Mesendoderm (in vitro differentiated cells): Measurements from ENCODE around the gene ANG.

Experiments
- DNase-seq: peaks from one replicate; pipeline ENCODE4 v3.0.0; 2013
- H2AK5ac ChIP-seq: 2 replicates; pipeline ENCODE4 v1.6.1; 2013; ENCODE audit warnings: low read length, inconsistent platforms
- H2BK120ac ChIP-seq: 2 replicates; pipeline ENCODE4 v1.6.1; 2013; ENCODE audit warnings: low read depth, mild to moderate bottlenecking, low read length, moderate library complexity, mixed read lengths
- H2BK15ac ChIP-seq: replicated peaks from 2 replicates; pipeline ENCODE4 v1.6.1; 2013; ENCODE audit warnings: low read depth, mild to moderate bottlenecking, moderate library complexity
- H2BK5ac ChIP-seq: 2 replicates; pipeline ENCODE4 v1.6.1; 2013; ENCODE audit warnings: low read length, inconsistent platforms
- H3K18ac ChIP-seq: 2 replicates; pipeline ENCODE4 v1.6.1; 2013; ENCODE audit warnings: mild to moderate bottlenecking, low read length, mixed read lengths
- H3K23ac ChIP-seq: one replicate; pipeline ENCODE4 v1.6.1; 2013; ENCODE audit warnings: low read length
- H3K27ac ChIP-seq: 2 replicates; pipeline ENCODE4 v1.5.1; 2013; ENCODE audit warnings: low read depth, mild to moderate bottlenecking, inconsistent platforms, low read length, moderate library complexity
- H3K27me3 ChIP-seq: 2 replicates; pipeline ENCODE4 v1.6.1; 2013; ENCODE audit warnings: low read length, control low read depth, mild to moderate bottlenecking, inconsistent platforms; ENCODE audit not compliant: insufficient read depth, poor library complexity
- H3K36me3 ChIP-seq: 2 replicates; pipeline ENCODE4 v1.6.1; 2013; ENCODE audit warnings: low read length, inconsistent platforms; ENCODE audit not compliant: control insufficient read depth, insufficient read depth
- H3K4ac ChIP-seq: one replicate; pipeline ENCODE4 v1.6.1; 2013; ENCODE audit warnings: low read depth, mild to moderate bottlenecking, low read length, moderate library complexity
- H3K4me1 ChIP-seq: 2 replicates; pipeline ENCODE4 v1.6.1; 2013; ENCODE audit warnings: low read depth, low read length, inconsistent platforms; ENCODE audit not compliant: control insufficient read depth
- H3K4me2 ChIP-seq: 2 replicates; pipeline ENCODE4 v1.6.1; 2013; ENCODE audit warnings: low read length
- H3K4me3 ChIP-seq: 2 replicates; pipeline ENCODE4 v1.5.1; 2013; ENCODE audit warnings: mild to moderate bottlenecking, low read length
- H3K56ac ChIP-seq: one replicate; pipeline ENCODE4 v1.6.1; 2013; ENCODE audit warnings: low read length
- H3K79me1 ChIP-seq: 2 replicates; pipeline ENCODE4 v1.6.1; 2013; ENCODE audit warnings: low read length, inconsistent platforms
- H3K79me2 ChIP-seq: 2 replicates; pipeline ENCODE4 v1.6.1; 2013; ENCODE audit warnings: mild to moderate bottlenecking, low read length; ENCODE audit not compliant: control insufficient read depth, insufficient read depth
- H3K9ac ChIP-seq: 2 replicates; pipeline ENCODE4 v1.6.1; 2013; ENCODE audit warnings: low read length, inconsistent platforms
- H4K5ac ChIP-seq: one replicate; pipeline ENCODE4 v1.6.1; 2013; ENCODE audit warnings: low read length
- H4K8ac ChIP-seq: one replicate; pipeline ENCODE4 v1.6.1; 2013; ENCODE audit warnings: low read depth, mild to moderate bottlenecking, control low read depth, low read length, moderate library complexity
- WGBS: extraction: QIAGEN DNeasy Blood & Tissue Kit; methylation state at CpG from one replicate; pipeline ENCODE4 v1.1.7; 2013; ENCODE audit warnings: low lambda C conversion rate, missing lambda C conversion rate; ENCODE audit not compliant: insufficient coverage; ENCODE audit errors: extremely low coverage; 5-methylcytosine and 5-hydroxymethylcytosine counted together

The ANG gene

DNA sequence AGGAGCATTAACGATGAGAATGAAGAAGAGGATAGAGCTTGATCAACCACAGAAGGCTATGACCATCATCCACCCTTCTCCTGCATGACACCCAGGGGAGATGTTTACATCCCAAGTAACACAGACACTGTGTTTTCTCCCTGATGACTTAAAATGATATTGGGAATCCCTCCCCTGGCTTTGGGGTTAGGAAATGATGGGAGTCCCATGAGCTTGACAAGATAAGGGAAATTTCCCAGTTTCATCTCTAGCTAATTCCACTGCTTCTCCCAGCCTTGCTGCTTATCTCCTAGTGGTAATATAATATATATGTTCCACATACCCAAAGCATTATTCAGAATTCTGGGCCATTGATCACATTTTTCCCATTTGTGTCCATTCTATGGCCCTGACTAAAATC lies 43.1 kb upstream of the ANG start:
- no peak overlapping the region for H3K4me2 ChIP-seq
- H2BK5ac ChIP-seq = peak overlapping the region; percentile 4
- no peak overlapping the region for H3K9ac ChIP-seq
- no peak overlapping the region for H3K23ac ChIP-seq
- no CpG with 5 or more reads among the region's 1 CpG for WGBS
- H3K4me3 ChIP-seq = no peak overlapping the region
- peak overlapping the region; percentile 68 for H3K27ac ChIP-seq
- H2AK5ac ChIP-seq = no peak overlapping the region
- H3K4me1 ChIP-seq = peaks cover 22% of the 10 kb centered on the region
- H3K18ac ChIP-seq = peak overlapping the region; percentile 85
- peak overlapping the region; percentile 75 for H3K4ac ChIP-seq
- H2BK120ac ChIP-seq = no peak overlapping the region
- H3K79me2 ChIP-seq = no peaks in the 10 kb centered on the region
- H3K36me3 ChIP-seq = no peaks in the 10 kb centered on the region
- no peak for DNase-seq
- no peaks in the 10 kb centered on the region for H3K79me1 ChIP-seq
- no peak overlapping the region for H4K8ac ChIP-seq
- H3K56ac ChIP-seq = peak overlapping the region; percentile 36
- peak overlapping the region; percentile 46 for H2BK15ac ChIP-seq
- H4K5ac ChIP-seq = no peak overlapping the region
- no peaks in the 10 kb centered on the region for H3K27me3 ChIP-seq

DNA sequence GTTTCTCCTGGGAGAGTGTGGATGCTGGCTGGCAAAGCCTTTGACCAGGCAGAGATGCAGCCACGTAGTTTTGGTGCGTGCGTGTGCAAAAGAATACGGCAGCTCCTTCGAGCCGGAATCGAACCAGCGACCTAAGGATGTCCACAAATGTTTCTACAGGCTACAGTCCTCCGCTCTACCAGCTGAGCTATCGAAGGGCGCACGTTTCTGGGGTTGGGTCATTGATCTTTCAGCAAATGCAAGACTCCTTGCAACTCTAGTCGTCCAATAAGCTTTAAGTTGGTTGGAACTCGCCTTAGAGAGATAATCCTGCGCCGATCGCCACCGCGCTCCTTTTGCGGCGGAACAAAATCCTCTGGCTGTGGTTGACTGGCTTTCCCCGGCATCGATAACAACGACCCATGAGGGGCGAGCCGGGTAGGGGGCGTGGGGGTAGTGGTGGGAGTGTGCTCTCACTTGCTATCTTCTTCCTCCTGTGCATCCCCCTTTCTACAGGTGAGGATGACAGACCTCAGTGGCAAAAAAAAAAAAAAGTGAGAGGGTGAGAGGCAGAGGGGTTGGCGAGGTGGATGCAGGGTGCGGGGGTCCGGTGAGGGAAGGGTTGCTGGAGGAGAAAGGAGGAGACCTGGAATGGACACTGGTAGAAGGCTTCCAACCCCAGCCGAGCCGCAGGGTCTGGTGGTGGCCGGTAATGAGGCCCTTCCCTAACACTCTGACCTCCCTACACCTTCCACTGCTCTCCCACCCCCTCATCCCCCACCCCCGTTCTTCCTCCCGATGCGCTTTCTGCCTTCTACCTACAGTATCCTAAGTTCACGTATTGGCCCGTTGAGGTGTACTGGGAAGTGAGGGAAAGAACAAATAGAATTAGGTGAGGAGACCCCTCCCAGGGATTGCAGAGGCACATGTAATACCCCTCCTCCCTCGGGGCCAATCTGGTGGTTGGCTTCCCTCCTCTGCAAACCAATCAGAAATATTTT lies 35.3 kb upstream of the ANG start:
- Histone ChIP-seq H3K79me2 (no peaks in the 10 kb centered on the region), H3K4me1 (peaks cover 6% of the 10 kb centered on the region), H3K4me2 (peak overlapping the region; percentile 52), H3K27ac (peak overlapping the region; percentile 66), H3K9ac (peak overlapping the region; percentile 76), H3K4ac (peak overlapping the region; percentile 89), H2BK15ac (no peak overlapping the region), H3K56ac (peak overlapping the region; percentile 86), H3K36me3 (no peaks in the 10 kb centered on the region), H2BK5ac (peak overlapping the region; percentile 66), H4K5ac (no peak overlapping the region), H3K4me3 (peak overlapping the region; percentile 44), H3K23ac (no peak overlapping the region), H3K79me1 (no peaks in the 10 kb centered on the region), H3K18ac (peak overlapping the region; percentile 75), H4K8ac (no peak overlapping the region), H2AK5ac (no peak overlapping the region), H3K27me3 (no peaks in the 10 kb centered on the region), H2BK120ac (no peak overlapping the region)
- no CpG with 5 or more reads among the region's 39 CpGs for WGBS
- peak; percentile 98 for DNase-seq

DNA sequence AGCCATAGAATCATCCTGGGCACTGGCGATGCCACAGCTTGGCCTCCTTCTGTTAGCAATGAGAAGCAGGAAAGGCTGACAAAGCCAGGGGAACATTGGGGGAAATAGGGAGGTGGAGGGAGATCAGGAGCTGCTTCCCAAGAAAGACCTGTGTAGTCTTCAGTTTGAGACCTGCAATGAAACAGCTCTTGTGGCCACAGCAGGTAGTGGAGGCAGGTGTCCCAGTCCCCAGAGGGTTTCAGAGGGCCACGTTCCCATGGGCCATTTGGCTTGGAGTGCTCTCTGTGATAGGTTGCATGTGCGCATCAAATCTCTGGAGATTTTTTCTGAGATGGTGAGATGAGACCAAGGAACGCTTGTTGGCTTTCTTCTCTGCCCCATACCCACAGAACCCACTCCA lies 32.7 kb upstream of the ANG start:
- H3K23ac ChIP-seq = no peak overlapping the region
- WGBS = no CpG with 5 or more reads among the region's 4 CpGs
- DNase-seq = peak; percentile 37

DNA sequence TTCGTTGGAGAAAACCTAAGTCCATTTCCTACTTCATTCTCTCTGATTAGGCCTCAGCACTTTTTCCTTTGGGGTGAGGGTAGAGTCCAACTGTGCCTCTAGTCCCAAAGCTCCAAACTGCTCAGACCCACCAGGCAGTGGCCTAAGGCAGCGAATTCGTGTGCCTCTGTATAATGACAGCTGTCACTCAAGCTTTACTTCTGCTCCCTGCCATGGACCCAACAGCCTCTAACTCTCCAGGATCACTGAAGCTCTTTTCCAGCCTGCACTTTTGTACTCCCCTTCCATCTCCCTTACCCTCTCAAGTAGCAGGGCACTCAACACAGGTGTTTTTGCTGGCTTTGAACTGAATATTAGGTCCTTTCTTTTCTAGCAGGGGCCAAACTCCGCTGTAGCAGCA lies 32.3 kb upstream of the ANG start:
- Histone ChIP-seq H3K79me2 (no peaks in the 10 kb centered on the region), H3K9ac (no peak overlapping the region), H3K18ac (peak overlapping the region; percentile 13), H3K56ac (peak overlapping the region; percentile 70), H3K4me2 (no peak overlapping the region), H2BK5ac (peak overlapping the region; percentile 96), H3K36me3 (no peaks in the 10 kb centered on the region), H3K4me1 (peaks cover 6% of the 10 kb centered on the region), H4K5ac (peak overlapping the region; percentile 26), H3K27me3 (no peaks in the 10 kb centered on the region), H3K4ac (peak overlapping the region; percentile 27), H2AK5ac (peak overlapping the region; percentile 46), H2BK15ac (no peak overlapping the region), H3K27ac (no peak overlapping the region), H2BK120ac (no peak overlapping the region), H3K4me3 (no peak overlapping the region), H3K79me1 (no peaks in the 10 kb centered on the region), H4K8ac (no peak overlapping the region), H3K23ac (no peak overlapping the region)
- DNase-seq = no peak
- WGBS = no CpG with 5 or more reads among the region's 4 CpGs

More for the DNA sequence above, 32.7 kb upstream of the ANG start:
- H3K4me3 ChIP-seq = no peak overlapping the region
- H4K5ac ChIP-seq = peak overlapping the region; percentile 59
- no peak overlapping the region for H2BK15ac ChIP-seq
- no peaks in the 10 kb centered on the region for H3K27me3 ChIP-seq
- peak overlapping the region; percentile 5 for H3K9ac ChIP-seq
- no peak overlapping the region for H3K4me2 ChIP-seq
- H3K79me2 ChIP-seq = no peaks in the 10 kb centered on the region
- no peaks in the 10 kb centered on the region for H3K36me3 ChIP-seq
- H3K27ac ChIP-seq = no peak overlapping the region
- H2BK120ac ChIP-seq = peak overlapping the region; percentile 66
- H3K79me1 ChIP-seq = no peaks in the 10 kb centered on the region
- peak overlapping the region; percentile 96 for H2BK5ac ChIP-seq
- H3K4me1 ChIP-seq = peaks cover 6% of the 10 kb centered on the region
- peak overlapping the region; percentile 70 for H3K56ac ChIP-seq
- H3K4ac ChIP-seq = peak overlapping the region; percentile 98
- H3K18ac ChIP-seq = peak overlapping the region; percentile 42
- H2AK5ac ChIP-seq = peak overlapping the region; percentile 87
- H4K8ac ChIP-seq = no peak overlapping the region

DNA sequence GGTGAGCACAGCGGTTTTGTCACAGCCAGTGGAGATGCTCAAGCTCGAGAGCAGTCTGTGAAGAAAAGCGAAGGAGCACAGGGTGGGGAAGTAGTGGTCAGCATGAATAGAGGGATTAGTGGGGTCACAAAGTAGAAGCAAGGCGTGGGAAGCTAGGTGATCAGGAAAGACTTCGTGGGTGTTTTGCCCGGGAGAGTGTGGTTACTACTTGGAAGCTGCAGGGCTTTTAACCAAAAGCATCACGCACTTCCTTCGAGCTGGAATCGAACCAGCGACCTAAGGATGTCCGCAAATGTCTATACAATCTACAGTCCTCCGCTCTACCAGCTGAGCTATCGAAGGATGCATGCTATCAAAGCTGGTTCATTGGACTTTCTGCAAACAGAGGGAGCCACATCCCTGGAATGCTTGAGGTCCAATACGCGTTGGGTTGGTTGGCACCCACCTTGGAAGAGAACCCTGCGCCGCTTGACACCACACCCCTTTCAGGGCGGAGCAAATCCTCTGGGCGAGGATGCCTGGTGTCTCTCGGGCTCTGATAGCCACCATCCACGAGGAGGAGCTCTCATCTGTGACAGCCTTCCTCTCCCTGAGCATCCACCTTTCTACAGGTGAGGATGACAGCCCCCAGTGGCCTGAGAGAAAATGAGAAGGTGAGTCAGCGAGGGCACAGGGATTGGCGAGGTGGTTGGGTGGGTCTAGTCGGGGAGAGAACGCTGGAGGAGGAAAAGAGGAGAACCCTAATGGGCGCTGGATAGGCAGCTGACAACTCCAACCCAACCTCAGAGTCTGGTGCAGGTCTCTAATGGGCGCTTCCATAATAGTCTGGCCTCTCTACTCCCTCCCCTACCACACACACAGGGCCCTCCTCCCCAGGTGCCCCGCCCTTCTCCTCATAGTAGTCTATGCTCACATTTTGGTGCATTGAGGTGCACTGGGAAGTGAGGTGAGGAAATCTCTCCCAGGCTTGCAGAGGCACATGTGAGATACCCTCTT lies 31.1 kb upstream of the ANG start:
- DNase-seq = peak; percentile 98
- Histone ChIP-seq H3K27me3 (no peaks in the 10 kb centered on the region), H3K4ac (no peak overlapping the region), H3K4me1 (peaks cover 6% of the 10 kb centered on the region), H3K56ac (peak overlapping the region; percentile 31), H3K18ac (no peak overlapping the region), H3K27ac (no peak overlapping the region), H2BK15ac (no peak overlapping the region), H3K36me3 (no peaks in the 10 kb centered on the region), H2BK120ac (no peak overlapping the region), H3K23ac (no peak overlapping the region), H4K5ac (no peak overlapping the region), H3K4me2 (peak overlapping the region; percentile 23), H2BK5ac (no peak overlapping the region), H4K8ac (no peak overlapping the region), H3K79me1 (no peaks in the 10 kb centered on the region), H2AK5ac (peak overlapping the region; percentile 1), H3K4me3 (no peak overlapping the region), H3K79me2 (no peaks in the 10 kb centered on the region), H3K9ac (no peak overlapping the region)
- no CpG with 5 or more reads among the region's 28 CpGs for WGBS
